HG03064 (cell line): ENCODE data around the gene LINC01488.

ENCODE experiments used
- ATAC-seq: cut with Tn5 transposase; IDR thresholded peaks from one replicate; pipeline ENCODE4 v1.9.1; 2021; ENCODE audit warnings: low read depth; ENCODE audit not compliant: unreplicated experiment

LINC01488 gene

DNA sequence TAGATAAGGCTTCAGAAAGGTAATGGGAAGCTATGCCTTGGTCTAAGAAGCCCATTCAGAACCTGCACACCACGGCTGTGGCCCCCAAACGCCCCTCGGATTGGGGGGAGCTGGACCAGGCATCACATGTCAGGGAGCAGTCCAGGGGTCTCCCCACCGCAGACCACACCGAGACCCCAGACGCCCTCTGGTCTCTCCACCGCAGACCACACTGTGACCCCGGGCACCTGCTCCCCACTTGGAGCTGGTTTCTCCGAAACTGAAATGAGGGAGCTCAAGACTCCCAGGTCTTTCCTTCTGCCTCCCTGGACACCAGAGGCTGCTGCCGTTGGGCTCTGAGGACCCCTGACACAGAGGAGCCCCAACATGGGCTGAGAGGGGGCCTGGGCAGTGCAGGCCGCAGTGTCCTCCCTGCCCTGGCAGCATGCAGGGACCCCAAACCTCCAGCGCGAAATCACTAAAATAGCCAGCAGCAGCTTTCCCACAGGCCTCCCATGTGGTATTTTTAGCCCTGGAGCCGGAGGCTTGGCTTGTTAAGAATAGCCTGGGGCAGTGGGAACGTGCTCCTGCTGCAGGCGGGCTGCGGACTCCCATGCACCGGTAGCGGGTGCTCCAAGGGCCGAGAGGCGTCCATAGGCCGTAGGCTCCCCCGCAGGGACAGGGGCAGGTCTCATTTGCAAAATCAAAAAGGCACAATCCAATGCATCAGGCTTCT lies 7.7 kb downstream of the LINC01488 start:
- no peak for ATAC-seq

DNA sequence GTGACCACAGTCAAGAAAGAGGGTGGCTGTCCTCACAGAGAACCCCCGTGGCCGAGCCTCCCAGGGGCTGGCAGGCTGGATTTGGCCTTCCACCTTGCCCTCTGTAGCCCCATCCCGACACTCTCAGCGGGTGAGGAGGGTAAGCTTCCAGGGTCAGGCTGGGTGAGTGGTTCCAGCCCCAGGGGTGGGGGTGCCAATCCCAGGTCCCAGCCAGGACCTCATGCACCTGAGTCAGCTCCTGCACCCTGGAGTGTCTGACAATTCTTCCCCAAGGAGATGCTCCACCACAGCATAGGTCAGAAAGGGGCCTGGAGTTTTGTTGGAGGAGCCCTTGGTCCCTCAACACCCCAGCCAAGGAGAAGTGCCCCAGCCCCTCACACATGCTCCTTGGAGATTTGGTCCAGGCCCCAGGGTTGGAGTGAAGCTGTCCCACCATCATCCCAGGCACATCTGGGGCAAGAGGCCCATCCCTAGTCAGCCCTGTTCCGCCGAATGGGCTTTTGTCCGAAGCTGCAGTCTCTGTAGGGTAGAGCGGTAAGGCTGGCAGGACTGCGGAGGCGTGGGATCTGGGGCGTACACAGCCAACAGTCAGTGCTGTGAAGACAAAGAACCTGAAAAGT lies 8.4 kb downstream of the LINC01488 start:
- ATAC-seq: no peak

DNA sequence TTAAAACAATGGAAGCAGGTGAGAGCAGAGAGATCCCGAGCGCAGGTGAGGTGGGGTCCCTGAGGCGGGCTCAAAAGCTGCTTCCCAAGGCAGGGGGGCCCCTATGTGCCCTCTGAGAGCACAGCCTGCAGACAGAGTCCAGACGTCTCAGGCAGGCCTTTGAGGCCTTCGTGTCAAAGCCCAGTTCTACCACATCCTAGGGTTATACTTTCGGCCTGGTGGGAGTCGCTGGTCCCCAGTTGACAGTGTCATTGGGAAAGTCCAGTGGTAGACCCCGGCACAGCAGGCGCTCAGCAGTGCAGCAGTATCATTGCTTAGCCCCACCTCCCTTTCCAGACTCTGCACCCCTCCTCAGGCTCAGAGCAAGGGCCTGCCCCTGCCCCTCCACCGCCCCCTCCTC lies 9.1 kb downstream of the LINC01488 start:
- no peak for ATAC-seq

DNA sequence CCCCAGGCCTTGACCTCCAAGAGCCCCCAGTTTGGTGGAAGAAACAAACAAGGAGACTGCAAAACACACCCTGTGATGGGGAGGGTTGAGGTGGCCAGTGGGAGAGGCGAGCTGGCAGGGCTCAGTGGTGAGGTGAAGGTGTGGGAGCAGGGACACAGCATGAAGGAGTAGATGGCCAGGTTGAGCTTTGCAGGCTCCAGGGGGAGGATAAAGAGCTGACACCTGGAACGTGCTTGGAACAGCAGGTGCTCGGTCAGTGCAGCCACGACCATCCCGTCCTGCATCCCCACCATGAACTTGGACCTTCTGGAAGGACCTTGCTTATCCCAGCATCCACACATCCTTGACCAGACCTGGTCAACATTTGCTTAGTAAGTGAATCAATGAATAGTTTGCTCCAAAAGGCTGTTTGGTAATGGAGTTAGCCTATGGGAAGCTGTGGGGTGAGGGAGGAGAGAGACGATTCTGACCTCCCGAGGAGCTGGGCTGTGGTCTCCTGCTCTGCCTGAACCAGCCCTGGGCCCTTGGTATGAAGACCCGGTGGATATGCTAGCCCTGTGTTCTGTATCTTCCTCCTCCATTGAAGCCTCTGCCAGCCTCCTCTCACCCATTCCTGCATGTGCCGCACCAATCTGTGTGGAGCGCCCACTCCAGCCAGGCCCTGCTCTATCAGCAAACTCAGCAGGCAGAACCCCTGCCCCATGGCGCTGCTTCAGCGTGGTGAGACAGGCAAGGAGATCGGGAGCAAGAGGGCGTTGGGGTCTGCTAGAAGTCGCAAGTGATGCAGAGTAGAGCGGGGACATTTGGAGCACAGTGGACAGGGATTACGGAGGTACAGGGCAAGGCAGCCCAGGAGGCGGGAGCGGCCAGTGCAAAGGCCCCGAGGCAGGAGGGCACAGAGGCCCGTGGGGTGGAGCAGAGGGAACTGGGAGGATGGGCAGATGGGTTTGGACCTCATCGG lies 9.9 kb downstream of the LINC01488 start:
- ATAC-seq: no peak

DNA sequence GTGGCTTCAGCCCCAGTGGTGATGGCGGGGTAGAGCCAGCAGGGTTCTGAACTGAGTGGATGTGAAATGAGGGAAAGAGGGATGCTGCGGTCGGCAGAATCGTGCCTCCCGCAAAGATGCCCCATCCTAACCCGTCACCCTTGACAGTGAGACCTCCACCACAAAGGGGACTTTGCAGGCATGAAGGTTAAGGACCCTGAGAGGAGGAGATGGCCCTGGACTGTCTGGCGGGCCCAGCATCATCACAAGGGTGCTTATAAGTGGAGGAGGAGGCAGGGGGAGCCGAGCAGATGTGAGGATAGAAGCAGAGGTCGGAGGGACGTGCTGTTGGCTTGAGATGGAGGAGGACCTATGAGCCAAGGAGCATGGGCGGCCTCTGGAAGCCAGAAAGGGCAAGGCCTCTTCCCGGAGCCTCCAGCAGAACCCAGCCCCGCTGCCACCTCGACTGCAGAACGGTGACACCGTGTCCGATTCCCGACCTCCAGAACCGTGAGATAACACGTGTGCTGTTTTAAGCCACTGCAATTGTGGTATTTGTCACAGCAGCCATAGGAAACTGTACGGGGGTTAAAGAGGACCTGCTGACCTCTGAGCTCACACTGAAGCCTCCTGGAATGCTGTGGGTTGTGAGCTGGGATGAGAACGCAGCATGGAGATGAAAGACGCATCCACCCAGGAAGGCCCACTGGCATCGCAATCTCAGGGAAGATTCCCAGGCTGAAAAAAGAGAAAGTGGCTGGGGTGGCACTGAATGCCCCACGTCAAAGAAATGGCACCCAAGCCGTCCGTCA lies 10.9 kb downstream of the LINC01488 start:
- ATAC-seq: no peak

DNA sequence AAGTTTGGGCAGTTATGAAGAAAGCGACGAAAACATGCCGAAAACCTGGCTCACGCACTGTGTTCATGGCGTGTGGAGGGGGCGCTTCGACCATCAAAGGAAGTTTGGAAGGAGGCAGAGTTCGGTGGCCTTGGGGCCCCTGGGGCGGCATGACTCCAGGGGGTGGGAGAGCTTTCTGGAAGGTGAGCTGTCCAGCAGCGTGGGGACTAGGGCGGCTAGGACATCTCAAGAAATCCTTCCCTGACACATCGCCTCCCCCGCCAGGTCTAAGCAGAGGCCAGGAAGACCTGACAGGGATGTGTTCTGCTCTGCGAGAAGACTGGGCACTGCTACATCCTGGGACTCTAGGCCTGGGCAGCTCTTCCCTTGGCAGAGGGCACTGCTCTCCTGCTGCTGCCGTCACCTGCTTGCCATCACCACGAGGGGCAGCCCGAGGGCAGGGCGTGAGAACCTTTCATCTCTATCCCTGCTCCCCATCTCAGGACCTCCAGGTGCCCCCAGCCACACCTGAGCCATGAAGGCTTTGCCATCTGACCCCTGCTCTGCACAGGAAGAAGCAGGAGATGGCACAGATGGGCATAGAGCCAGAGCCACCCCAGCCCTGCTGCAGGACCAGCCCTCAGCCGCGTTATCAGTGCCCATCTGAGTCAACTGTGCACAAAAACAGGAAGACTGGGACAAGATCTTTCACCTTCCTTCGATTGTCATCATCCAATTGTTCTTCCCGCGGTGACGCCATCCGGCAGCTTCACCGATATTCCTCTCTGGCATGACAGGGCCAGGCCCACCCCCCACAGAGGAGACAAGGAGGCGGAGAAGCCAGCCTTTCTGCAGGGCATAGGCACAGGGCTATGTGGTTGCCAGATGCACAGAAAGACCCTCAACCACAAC lies 12.7 kb downstream of the LINC01488 start:
- no peak for ATAC-seq

DNA sequence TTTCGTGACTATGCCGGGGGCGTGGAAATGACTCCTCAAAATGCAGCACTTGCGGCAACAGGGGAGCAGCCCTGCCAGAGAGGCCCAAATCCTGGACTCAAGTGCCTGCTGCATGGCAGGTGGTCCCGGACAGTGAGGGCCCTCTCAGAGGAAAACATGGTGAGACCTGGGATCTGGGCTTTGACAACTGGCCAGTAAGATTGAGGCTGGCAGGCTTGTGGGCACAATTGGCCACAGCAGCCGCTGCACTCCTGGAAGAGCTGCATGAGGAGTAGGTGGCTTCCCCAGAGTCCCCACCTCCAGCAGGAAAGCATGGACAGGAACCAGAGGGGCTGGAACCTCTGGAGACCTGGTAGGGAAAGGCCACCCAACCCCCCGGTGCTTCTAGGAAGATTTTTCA lies 13.4 kb downstream of the LINC01488 start:
- no peak for ATAC-seq

DNA sequence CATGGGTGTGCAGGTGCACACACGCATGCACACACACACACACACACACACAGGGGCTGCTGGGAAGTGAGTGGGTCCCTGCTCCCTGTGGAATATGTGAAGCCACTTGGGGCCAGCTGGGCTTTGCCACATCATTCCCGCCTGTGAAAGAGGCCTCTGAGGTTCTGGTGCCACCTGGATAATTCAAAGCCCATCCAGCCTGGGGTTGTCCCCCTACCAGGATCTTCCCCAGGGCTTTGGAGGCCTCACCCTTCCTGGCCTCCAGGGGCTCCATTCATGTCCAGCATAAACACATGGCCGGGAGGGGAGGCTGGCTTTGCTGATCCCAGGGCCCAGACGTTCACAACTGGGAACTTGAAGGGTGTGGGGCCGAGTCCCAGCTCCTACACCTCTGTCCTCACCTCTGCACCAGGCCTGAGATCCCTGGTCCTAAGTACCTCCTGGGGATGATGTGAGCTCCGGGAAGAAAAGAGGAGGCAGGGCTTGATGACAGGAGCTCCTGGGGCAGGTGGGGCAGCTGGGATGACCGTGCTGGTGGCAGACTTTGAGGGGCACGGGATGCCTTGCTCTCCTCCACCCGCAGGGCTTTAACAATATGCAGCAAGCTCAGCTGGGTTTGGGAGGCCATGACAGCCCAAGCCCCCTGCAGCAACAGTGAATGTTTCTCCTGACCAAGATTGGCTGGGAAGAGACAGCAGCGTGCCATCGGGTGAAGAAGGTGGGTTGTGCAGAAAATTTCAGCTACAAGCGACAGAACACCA lies 14.2 kb downstream of the LINC01488 start:
- ATAC-seq: no peak

DNA sequence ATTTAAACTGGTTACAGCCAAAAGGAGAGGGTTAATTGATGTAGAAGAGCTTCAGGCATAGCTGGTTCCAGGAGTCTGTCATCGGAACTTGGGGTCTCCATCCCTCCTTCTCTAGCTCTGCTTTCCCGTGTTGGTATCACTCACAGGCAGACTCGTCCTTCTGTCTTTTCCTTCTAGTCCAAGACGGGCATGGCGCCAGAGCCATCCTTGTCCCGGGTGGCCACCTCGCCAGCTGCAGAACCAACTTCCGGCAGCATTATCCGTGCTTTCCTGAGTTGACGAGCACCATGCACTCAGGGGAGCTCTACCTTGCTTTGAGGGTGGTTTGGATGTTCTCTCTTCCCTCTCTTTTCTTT lies 14.7 kb downstream of the LINC01488 start:
- ATAC-seq: no peak

DNA sequence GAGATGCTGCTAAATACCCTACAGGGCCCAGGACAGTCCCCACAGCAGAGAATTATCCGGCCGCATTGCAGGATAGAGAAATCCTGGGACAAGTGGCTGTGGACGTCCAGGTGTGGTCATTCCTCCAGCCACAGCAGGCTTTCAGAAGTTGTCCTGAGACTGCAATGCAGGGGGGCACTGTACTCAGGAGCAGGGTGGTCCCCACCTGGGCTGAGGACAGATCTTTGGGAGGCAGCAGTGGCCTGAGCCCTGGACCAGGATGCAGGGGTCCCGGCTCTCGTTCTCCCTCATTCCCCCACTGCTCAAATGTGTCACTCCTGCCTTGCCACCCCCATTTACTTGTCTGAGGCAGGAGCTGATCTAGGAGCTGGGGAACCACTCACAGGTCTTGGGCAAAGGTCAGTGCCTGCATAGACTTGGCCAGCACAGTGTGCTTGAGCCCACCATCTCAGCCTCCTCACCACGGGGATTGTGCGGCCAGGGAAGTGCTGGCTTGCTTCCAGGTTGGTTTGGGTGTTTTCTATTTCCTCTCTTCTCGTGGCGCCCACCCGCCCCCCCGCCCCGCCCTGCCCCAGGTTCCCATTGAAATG lies 15.3 kb downstream of the LINC01488 start:
- no peak for ATAC-seq

DNA sequence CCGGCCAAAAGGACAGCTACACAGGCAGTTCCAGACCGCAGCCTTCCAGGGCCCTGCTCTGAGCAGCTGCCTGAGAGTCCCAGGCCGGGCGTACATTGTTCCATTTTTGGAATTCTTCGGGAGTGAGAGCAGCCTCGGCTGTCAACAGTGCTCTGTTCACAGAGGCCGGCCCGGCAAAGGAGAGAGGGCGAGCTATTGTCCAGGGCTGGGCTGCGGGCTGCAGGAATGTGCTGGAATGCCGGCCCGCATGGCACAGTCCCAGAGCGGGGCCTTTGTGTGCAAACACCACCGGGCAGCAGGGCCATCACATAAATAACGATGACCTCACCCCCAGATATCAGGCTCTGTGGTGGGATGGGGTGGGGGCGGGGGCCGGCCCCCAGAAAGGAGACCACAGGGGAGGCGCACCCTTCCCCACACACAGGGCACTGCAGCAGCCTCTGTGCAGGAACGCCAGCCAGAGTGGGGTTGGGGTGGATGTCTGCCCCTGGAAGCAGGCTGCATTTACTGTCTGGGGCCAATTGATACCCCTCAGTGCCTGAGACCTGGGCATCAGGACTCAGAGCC lies 15.8 kb downstream of the LINC01488 start:
- ATAC-seq: no peak

DNA sequence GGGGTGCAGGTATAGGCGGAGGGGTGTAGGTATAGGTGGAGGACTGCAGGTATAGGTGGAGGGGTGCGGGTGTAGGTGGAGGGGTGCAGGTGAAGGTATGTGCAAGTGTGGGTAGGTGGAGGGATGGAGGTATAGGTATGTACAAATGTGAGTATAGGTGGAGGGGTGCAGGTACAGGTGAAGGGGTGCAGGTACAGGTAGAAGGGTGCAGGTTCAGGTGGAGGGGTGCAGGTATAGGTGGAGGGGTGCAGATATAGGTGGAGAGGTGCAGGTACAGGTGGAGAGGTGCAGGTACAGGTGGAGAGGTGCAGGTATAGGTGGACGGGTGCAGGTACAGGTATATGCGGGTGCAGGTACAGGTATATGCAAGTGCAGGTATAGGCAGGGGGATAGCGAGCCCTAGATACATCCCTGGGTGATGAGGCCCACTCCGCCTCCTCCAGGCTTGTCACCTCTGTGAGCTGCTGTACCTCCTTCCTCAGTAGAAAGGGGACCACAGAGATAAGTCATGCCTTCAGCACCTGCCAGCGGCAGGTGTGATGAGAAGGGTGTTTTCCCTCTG lies 17.2 kb downstream of the LINC01488 start:
- ATAC-seq: no peak

DNA sequence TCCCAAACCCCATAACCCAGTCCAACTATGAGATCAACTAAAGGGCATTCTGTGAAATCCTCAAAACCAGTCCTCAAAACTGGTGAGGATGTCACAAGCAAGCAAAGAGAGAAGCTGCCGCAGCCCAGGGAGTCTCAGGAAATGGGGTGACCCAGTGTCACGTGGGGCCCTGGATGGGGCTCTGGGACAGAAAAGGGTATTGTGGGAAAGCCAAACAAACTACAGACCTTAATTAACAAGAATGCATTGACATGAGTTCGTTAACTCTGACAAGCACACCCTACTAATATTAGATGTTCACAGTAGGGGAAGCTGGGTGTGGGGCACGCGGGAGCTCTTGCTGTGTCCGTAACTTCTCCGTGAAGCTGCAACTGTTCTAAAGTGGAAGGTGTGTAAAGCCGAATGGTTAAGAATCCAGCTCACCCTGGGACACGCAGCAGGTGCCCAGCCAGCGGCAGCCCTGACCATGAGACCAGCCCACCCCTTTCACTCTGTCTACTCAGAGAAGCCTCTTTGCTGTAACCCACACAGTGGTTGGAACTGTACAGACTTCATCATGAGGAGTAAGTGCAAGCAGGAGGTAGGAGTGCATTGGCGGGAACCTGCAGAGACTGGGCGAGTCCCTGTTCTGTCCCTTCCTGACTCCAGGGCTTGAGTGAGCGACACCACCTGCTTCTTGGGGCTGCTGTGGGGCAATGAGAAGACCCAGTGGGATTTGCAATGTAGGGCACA lies 17.9 kb downstream of the LINC01488 start:
- no peak for ATAC-seq

DNA sequence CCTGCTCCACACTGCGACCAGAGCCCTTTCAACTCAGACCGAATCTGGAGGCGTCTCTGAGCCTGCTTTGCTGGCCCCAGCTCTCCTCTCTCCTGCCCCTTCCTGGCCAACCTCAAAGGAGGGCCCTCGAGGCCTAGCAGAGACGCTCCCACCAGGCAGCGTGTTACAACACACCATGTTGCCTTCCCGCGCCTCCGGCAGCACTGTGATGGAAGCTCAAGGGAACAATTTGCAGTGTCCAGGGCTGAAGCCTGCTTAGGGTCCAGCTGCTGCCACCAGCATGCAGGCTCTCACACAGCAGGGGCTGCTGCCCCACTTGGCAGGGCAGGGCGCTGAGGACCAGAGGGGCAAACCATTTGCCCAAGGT lies 18.4 kb downstream of the LINC01488 start:
- ATAC-seq: no peak

DNA sequence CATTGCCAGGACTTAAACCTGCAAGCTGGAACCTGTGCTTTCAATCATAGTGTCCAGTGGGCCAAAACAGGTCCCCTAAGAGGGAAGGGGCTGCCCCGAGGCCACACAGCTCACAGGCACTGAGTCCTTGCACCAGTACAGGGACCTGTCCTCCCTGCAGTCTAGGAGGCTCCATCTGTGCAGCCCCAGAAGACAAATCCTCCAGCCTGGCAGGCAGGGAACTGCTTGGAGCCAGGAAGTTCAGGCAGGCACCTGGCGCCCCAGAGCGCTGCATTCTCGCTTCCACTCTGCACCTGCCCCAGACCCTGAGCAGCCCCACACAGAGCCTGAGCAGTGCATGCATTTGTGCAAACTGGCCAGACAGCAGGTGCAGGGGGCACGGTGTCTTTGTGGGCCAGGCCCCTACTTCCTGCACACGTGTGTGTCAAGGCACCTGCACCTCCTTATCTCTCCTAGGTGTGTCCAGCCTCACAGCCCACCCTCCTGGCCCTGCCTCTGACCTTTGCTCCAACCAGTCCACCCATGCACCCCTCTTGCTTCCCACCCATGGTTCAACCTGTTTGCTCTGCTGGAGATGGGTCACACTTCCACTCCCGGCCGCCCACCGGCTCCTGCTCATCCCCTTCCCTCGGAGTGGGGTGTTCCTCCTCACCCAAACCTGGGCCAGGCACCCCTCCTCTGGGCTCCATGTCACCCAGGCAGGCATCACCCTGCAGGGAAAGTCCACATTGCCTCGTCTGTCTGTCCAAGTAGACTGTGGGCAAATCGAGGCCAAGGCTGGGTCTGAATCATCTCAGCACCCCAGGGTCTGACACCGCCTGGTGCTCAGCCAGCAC lies 19.0 kb downstream of the LINC01488 start:
- ATAC-seq: no peak

DNA sequence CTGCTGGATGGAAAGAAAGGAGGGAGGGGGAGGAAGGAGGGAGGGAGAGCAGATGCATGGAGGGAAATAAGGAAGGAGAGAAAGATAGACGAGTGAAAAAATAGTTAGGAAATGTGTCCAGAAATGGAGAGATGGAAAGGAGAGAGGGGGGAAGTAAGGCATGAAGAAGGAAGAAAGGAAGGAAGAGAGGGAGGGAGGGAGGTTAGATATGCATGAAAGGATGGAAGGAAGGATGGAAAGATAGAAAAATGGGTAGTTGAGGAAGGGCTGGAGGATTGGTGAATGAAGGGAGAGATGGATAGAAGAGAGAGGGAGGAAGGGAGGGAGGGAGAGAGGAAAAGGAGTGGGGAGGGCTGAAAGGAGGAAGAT lies 19.6 kb downstream of the LINC01488 start:
- ATAC-seq: no peak
